Neural progenitor cell (in vitro differentiated cells): ENCODE results near the gene RNASE12.
"Not testable (repeated sequence)": the region's sequence is repeated elsewhere in the genome, so short reads cannot be mapped to it uniquely, and the experiment has no call there.

Experiments used
- CTCF ChIP-seq: fragments of 200-600 bp; sonication (generic); IDR thresholded peaks from 2 replicates; pipeline ENCODE4 v1.5.1; 2017; ENCODE audit warnings: antibody characterized with exemption, mild to moderate bottlenecking
- EZH2 ChIP-seq: fragments of 200-600 bp; sonication (generic); IDR thresholded peaks from 2 replicates; pipeline ENCODE4 v1.6.1; 2017; ENCODE audit warnings: antibody characterized with exemption, mild to moderate bottlenecking, moderate library complexity
- EZH2phosphoT487 ChIP-seq: fragments of 200-600 bp; sonication (generic); IDR thresholded peaks from 2 replicates; pipeline ENCODE4 v1.6.1; 2017; ENCODE audit warnings: antibody characterized with exemption

- TF ChIP-seq EZH2phosphoT487, CTCF, EZH2: not testable (repeated sequence)
Observed at GRCh38 chr14:20569865-20570264, 21.3 kb downstream of the RNASE12 start.
